ENCODE data around the gene SOWAHA. TPM values are rescaled to one million over a fixed set of nuclear protein-coding genes. Genes with fewer than 3 reads are reported as not detected.
"Not testable (repeated sequence)": the region's sequence is repeated elsewhere in the genome, so short reads cannot be mapped to it uniquely, and the experiment has no call there.

SOWAHA gene
- total RNA-seq, 1 donor, result not detected

DNA sequence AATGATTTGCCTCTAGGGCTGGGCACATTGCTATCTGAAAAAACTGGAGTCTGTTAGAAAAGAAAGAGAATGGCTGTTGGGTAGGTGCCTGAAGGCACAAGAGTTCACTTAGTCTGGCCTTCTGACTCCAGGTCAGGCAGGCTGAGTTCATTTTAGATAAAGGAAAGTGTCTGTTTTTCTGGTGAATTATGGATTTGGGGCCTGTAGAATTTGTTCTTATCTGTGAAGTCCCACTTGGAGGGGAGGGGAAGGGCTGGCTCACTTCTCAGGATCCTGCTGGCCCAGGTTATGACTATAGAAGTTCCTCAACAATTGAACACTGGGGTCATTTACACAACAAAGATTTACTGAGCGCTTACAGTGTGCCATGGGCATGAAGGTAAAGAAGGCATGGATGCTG is 24.6 kb upstream of the SOWAHA start:
- no peaks in the 10 kb centered on the region for H3K4me1 ChIP-seq (ENCODE audit: insufficient read depth, low read length)
- peaks cover 4% of the 10 kb centered on the region for H3K27me3 ChIP-seq (ENCODE audit: insufficient read depth, low read length)
- H3K9me3 ChIP-seq (ENCODE audit: low read depth, low read length), result no peaks in the 10 kb centered on the region
- H3K4me3 ChIP-seq (ENCODE audit: low read length), result no peak overlapping the region

DNA sequence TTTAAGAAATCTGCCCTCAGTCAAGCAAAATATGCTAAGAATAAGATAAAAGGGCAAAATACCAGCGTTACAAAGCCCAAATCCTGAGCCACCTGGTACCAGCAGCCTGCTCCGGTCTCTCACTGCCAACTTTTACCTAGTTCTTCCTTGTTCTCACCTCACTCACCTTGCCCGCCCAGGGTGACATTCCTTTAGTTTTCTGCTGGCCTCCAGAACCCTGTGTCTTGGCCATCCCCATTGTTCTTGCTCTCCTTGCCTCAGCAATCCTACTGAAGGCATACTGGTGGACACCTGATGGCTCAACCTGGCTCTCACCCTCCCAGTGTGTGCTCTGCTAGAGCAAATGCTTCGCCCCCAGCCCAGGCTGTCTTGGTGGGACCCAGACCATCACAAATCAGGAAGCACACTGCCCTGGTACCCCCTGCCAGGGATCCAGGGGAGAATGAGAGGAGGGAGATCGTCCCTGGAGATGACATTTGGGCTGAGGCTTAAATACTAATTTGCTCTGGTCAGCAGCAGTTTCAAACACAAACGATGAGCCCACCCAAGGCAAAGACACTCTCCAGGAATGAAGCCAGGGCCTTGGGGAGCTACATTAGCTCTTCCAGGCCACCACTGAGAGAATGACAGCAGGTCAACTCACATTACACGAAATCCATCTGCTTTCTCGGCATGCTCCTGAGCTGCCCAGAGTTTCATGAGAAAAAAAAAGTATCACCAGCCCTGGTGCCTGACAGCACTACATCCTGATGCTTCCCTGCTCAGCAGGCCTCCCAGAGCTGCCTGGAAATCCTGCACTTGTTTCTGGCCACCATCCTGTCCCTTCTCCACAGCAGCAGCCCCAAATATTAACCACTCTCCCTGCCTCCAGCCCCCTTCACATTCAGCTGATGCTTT is 23.9 kb upstream of the SOWAHA start:
- H3K27me3 ChIP-seq (ENCODE audit: insufficient read depth, low read length), result peaks cover 3% of the 10 kb centered on the region
- H3K9me3 ChIP-seq (ENCODE audit: low read depth, low read length), result no peaks in the 10 kb centered on the region
- no peaks in the 10 kb centered on the region for H3K4me1 ChIP-seq (ENCODE audit: insufficient read depth, low read length)
- H3K4me3 ChIP-seq (ENCODE audit: low read length), result no peak overlapping the region

DNA sequence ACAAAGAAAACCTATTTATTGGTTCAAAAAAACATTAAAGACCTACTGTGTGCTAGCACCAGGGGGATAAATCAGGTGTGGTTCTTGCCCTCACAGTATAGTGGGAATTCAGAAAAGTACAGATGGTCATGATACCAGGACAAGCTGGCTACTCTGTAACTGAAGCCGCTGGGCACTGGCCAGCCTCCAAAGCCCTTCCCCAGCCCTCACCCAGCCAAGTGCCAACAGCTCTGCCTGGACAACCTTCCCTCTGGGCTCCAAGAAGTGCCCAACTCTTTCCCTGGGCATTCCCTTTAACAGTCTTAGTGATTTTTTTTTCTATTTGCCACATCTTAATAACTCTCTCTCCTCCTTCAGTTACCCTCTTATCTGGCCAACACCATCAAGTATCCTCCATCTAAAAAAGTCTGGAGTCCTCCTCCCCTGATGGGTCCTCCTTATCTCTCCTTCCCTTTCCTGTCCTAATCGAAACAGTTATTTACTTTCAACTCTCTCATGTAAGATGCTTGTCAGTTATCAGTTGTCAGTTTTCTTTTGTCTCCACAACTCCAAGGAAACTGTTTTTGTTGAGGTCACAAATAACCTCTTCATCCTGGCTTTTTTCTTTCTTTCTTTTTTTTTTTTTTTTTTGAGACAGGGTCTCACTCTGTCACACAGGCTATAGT is 22.8 kb upstream of the SOWAHA start:
- H3K27me3 ChIP-seq (ENCODE audit: insufficient read depth, low read length), result peaks cover 3% of the 10 kb centered on the region
- no peak overlapping the region for H3K4me3 ChIP-seq (ENCODE audit: low read length)
- H3K9me3 ChIP-seq (ENCODE audit: low read depth, low read length), result no peaks in the 10 kb centered on the region
- H3K4me1 ChIP-seq (ENCODE audit: insufficient read depth, low read length), result no peaks in the 10 kb centered on the region

DNA sequence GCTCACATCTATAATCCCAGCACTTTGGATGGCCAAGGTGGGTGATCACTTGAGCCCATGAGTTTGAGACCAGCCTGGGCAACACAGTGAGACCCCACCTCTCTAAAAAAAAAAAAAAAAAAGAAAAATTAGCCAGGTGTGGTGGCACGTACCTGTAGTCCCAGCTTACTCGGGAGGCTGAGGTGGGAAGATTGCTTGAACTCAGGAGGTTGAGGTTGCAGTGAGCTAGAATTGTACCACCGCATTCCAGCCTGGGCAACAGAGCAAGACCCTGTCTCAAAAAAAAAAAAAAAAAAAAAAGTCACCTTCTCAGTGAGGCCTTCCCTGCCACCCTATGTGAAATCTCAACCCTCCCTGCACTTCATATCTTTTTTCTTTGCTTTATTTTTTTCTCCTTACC is 22.1 kb upstream of the SOWAHA start:
- H3K27me3 ChIP-seq (ENCODE audit: insufficient read depth, low read length), result peaks cover 3% of the 10 kb centered on the region
- no peaks in the 10 kb centered on the region for H3K4me1 ChIP-seq (ENCODE audit: insufficient read depth, low read length)
- H3K4me3 ChIP-seq (ENCODE audit: low read length), result no peak overlapping the region
- H3K9me3 ChIP-seq (ENCODE audit: low read depth, low read length), result no peaks in the 10 kb centered on the region

DNA sequence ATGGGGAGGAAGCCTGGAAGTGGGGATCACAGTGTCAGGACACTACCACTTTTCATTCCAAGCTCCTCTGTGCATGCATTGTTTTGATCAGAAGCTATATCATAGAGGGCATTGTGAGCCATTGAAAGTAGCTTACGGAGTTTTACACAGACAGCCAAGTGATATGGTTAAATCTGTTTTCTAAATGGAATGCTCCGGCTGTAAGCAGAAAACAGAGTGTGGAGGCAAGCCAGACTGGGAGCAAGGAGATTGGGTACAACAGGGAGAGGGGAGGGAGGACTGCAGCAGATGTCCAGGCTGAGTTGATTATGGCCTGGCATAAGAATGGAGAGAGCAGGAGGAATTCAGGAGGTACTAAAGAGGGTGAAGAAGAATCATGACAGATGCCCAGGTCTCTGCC is 15.5 kb upstream of the SOWAHA start:
- H3K9me3 ChIP-seq (ENCODE audit: low read depth, low read length), result no peaks in the 10 kb centered on the region
- peaks cover 16% of the 10 kb centered on the region for H3K27me3 ChIP-seq (ENCODE audit: insufficient read depth, low read length)
- H3K4me3 ChIP-seq (ENCODE audit: low read length), result no peak overlapping the region

DNA sequence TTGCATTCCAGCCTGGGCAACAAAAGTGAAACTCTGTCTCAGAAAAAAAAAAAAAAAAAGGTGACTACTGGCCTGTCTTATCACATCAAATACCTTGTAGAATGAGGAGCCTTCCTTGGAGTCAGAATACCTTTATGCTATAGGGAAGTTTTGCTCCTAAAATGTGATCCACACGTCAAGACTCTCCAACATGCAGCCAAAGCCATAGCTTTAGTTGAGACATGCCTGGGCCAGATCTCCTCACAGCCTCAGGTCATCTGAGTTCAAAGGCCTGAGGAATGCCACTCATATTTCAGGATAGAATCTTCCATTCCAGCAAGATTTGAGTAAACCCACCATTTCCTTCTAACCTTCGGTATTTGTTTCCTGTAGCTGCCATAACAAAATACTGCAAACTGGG is 13.7 kb upstream of the SOWAHA start:
- H3K9me3 ChIP-seq (ENCODE audit: low read depth, low read length), result no peaks in the 10 kb centered on the region
- peaks cover 16% of the 10 kb centered on the region for H3K27me3 ChIP-seq (ENCODE audit: insufficient read depth, low read length)
- no peaks in the 10 kb centered on the region for H3K4me1 ChIP-seq (ENCODE audit: insufficient read depth, low read length)
- H3K4me3 ChIP-seq (ENCODE audit: low read length), result no peak overlapping the region

More for the DNA sequence above, 15.5 kb upstream of the SOWAHA start:
- no peaks in the 10 kb centered on the region for H3K4me1 ChIP-seq (ENCODE audit: insufficient read depth, low read length)

DNA sequence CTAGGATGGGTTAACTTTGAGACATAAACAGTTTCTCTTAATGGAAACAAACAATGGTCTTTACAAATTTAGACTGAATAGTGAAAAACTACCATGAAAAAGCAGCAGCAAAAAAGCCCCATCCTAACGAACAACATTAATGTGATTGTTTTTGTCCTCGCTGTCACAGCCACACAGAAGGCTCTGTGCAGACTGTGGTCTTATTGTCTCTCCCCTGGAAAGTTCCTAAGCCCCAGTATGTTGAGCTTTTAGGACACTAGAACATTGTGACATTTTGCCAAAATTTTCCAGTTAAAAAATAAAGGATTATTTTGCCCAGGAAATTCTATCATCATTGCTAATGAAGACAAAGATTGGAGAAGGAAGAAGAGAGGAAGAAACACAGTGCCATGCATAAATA is 12.6 kb upstream of the SOWAHA start:
- H3K4me3 ChIP-seq (ENCODE audit: low read length), result no peak overlapping the region
- no peaks in the 10 kb centered on the region for H3K4me1 ChIP-seq (ENCODE audit: insufficient read depth, low read length)
- H3K27me3 ChIP-seq (ENCODE audit: insufficient read depth, low read length), result peaks cover 16% of the 10 kb centered on the region
- H3K9me3 ChIP-seq (ENCODE audit: low read depth, low read length), result no peaks in the 10 kb centered on the region

DNA sequence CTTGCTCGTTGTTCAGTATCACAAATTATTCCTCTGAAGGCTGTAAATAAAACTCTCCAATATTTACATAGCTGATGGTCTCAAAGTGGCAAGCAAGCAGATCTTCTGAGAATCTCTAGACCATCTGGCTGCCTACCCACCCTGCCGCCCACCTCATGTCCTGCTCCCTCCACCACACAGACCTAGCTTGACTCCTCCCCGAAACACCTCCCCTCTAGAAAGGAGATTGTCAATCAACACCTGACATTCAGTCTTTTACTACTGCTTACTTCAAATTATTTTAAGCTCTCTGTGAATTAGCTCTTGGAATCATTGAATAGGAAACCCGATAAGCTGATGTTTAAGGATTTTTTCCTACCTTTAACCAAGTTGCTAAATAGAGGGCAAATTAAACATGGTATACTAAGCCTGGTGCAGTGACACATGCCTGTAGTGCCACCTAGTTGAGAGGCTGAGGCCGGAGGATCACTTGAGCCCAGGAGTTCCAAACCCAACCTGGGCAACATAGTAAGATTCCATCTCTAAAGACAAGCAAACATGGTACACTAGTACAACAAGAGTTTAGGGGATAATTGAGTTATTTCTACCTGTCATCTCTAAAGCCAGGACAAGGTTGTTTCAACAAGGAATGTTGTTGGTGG is 10.9 kb upstream of the SOWAHA start:
- Histone ChIP-seq H3K27me3 (ENCODE audit: insufficient read depth, low read length) (peaks cover 20% of the 10 kb centered on the region), H3K9me3 (ENCODE audit: low read depth, low read length) (no peaks in the 10 kb centered on the region), H3K4me3 (ENCODE audit: low read length) (no peak overlapping the region), H3K4me1 (ENCODE audit: insufficient read depth, low read length) (no peaks in the 10 kb centered on the region)

DNA sequence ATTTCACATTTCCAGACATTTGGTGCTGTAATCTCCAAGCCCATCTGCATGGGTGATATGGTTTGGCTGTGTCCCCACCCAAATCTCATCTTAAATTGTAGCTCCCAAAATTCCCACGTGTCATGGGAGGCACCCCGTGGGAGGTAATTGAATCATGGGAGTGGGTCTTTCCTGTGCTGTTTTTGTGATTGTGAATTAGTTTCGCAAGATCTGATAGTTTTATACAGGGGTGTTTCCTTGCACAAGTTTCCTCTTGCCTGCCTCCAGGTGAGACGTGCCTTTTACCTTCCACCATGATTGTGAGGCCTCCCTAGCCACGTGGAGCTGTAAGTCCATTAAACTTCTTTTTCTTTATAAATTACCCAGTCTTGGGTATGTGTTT is 10.4 kb upstream of the SOWAHA start:
- not testable (repeated sequence) for H3K9me3 ChIP-seq (ENCODE audit: low read depth, low read length); H3K4me3 ChIP-seq (ENCODE audit: low read length); H3K4me1 ChIP-seq (ENCODE audit: insufficient read depth, low read length)
- H3K27me3 ChIP-seq (ENCODE audit: insufficient read depth, low read length), result peaks cover 21% of the 10 kb centered on the region

DNA sequence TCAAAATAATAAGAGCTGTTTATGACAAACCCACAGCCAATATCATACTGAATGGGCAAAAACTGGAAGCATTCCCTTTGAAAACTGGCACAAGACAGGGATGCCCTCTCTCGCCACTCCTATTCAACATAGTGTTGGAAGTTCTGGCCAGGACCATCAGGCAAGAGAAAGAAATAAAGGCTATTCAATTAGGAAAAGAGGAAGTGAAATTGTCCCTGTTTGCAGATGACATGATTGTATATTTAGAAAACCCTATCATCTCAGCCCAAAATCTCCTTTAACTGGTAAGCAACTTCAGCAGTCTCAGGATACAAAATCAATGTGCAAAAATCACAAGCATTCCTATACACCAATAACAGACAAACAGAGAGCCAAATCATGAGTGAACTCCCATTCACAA is 8.9 kb upstream of the SOWAHA start:
- H3K9me3 ChIP-seq (ENCODE audit: low read depth, low read length); H3K4me3 ChIP-seq (ENCODE audit: low read length); H3K4me1 ChIP-seq (ENCODE audit: insufficient read depth, low read length): not testable (repeated sequence)
- peaks cover 29% of the 10 kb centered on the region for H3K27me3 ChIP-seq (ENCODE audit: insufficient read depth, low read length)

DNA sequence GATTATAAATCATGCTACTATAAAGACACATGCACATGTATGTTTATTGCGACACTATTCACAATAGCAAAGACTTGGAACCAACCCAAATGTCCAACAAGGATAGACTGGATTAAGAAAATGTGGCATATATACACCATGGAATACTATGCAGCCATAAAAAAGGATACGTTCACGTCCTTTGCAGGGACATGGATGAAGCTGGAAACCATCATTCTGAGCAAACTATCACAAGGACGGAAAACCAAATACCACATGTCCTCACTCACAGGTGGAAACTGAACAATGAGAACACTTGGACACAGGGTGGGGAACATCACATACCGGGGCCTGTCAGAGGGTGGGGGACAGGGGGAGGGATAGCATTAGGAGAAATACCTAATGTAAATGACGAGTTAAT is 7.2 kb upstream of the SOWAHA start:
- not testable (repeated sequence) for H3K4me1 ChIP-seq (ENCODE audit: insufficient read depth, low read length); H3K4me3 ChIP-seq (ENCODE audit: low read length); H3K9me3 ChIP-seq (ENCODE audit: low read depth, low read length)
- H3K27me3 ChIP-seq (ENCODE audit: insufficient read depth, low read length), result peaks cover 39% of the 10 kb centered on the region

DNA sequence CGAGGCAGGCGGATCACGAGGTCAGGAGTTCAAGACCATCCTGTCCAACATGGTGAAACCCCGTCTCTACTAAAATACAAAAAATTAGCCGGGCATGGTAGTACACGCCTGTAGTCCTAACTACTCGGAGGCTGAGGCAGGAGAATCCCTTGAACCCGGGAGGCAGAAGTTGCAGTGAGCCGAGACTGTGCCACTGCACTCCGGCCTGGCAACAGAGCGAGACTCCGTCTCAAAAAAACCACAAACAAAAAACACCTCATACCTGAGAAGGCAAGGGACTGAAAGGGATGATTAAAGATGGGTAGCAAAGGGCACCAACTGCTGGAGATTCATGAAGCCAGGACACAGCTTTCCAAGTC is 6.3 kb upstream of the SOWAHA start:
- not testable (repeated sequence) for H3K9me3 ChIP-seq (ENCODE audit: low read depth, low read length); H3K4me3 ChIP-seq (ENCODE audit: low read length); H3K4me1 ChIP-seq (ENCODE audit: insufficient read depth, low read length)
- peaks cover 40% of the 10 kb centered on the region for H3K27me3 ChIP-seq (ENCODE audit: insufficient read depth, low read length)

DNA sequence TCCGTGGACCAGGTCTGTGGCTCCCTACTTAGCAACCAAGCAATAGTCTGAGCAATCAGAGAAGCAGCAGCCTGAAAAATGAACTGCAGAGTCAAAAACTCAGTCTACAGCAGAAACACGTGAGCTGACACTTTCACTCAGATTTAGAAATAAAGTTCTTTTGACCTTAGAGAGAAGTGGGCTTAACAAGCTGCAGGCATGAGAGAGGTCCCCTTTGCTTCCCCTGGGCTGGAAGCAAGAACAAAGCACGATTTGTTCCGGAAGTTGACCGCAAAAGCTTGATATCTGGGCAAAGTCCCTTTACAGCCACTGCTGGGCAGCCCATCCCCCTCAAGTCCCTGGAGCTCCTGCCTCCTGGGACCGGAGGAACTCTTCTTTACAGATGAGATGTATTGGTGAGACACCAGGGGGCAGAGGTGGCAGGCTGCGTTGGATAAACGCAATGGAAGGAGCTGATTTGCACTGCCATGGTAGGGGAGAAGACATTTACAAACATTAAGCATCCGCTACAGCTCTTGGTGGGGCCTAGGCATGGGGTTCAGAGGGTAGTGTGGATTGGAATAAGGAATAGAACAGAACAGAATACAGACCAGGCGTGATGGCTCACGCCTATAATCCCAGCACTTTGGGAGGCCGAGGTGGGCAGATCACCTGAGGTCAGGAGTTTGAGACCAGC is 5.8 kb upstream of the SOWAHA start:
- peaks cover 5% of the 10 kb centered on the region for H3K4me1 ChIP-seq (ENCODE audit: insufficient read depth, low read length)
- peaks cover 41% of the 10 kb centered on the region for H3K27me3 ChIP-seq (ENCODE audit: insufficient read depth, low read length)
- no peak overlapping the region for H3K4me3 ChIP-seq (ENCODE audit: low read length)
- no peaks in the 10 kb centered on the region for H3K9me3 ChIP-seq (ENCODE audit: low read depth, low read length)

DNA sequence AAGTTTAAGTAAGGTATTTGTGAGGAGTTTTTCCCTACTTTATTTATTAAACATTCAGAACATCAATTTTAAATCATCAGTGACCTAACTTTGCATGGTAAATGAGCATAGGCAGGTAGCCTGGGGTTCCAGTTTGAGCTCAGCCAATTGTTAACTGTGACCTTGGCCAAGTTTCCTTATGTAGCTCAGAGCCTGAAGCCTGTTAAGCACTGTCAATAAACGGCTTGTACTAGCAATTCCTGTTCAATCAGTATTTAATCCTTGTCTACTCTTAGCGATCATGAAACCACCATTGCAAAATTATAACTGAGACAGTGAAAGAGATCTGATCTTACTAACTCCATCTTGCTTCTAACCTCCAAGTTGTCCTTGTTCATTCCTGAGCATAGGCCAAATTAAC is 4.7 kb upstream of the SOWAHA start:
- no peaks in the 10 kb centered on the region for H3K9me3 ChIP-seq (ENCODE audit: low read depth, low read length)
- peaks cover 47% of the 10 kb centered on the region for H3K27me3 ChIP-seq (ENCODE audit: insufficient read depth, low read length)
- H3K4me1 ChIP-seq (ENCODE audit: insufficient read depth, low read length), result peaks cover 14% of the 10 kb centered on the region
- no peak overlapping the region for H3K4me3 ChIP-seq (ENCODE audit: low read length)

DNA sequence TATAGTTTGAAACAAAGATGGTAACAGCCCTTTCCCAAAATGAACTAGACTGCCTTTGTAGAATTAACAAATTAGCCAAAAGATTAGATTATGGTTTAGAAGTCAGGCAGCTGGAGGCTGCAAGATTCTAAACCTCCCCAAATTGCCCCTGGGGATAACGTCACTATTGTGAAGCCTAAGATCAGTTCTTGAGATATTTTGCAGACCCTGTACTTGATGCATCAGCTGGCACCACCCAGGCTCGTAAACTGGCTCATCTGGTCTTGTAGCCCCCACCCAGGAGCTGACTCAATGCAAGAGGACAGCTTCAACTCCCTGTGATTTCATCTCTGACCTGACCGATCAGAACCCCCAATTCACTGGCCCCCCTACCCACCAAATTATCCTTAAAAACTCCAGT is 4.2 kb upstream of the SOWAHA start:
- Histone ChIP-seq H3K27me3 (ENCODE audit: insufficient read depth, low read length) (peaks cover 49% of the 10 kb centered on the region), H3K4me3 (ENCODE audit: low read length) (no peak overlapping the region)

More for the DNA sequence above, 4.2 kb upstream of the SOWAHA start:
- Histone ChIP-seq H3K9me3 (ENCODE audit: low read depth, low read length) (no peaks in the 10 kb centered on the region), H3K4me1 (ENCODE audit: insufficient read depth, low read length) (peaks cover 18% of the 10 kb centered on the region)
